ENCODE measurements around the gene PAFAH1B2. TPM values are rescaled to one million over a fixed set of nuclear protein-coding genes. Genes with fewer than 3 reads are reported as not detected.

PAFAH1B2 gene
- total RNA-seq, 1 experiment from 2014 or later = 154 TPM

GRCh38 chr11:117219995-117220394 is 75.9 kb downstream of the PAFAH1B2 start:
- no TSS peak for BruUV-seq (replicated peaks)

More at GRCh38 chr11:117219995-117220394, 75.9 kb downstream of the PAFAH1B2 start:
- H3K4me2 ChIP-seq (ENCODE audit: low read length) = no peak overlapping the region
- H3K79me2 ChIP-seq (ENCODE audit: insufficient read depth, low read length) = no peaks in the 10 kb centered on the region
- H3K27me3 ChIP-seq (ENCODE audit: insufficient read depth, low read length) = no peaks in the 10 kb centered on the region
- RAD21 ChIA-PET (ENCODE audit: low non-redundant PET in 1 of 2, low total read pairs in 2 of 2, uncharacterized antibody in 2 of 2, unreplicated experiment in 2 of 2) = no interaction called here
- H3K36me3 ChIP-seq (ENCODE audit: control insufficient read depth in 1 of 2, insufficient read depth in 2 of 2, low read length in 2 of 2) = peaks cover 9 to 14% of the 10 kb centered on the region in 2 experiments; a peak in 3 of 4 replicates
- no peak overlapping the region for H3K9ac ChIP-seq (ENCODE audit: low read length)
- intact Hi-C loops (cut with micrococcal nuclease) = no loop called here
- no peak overlapping the region for H2AFZ ChIP-seq (ENCODE audit: low read depth, low read length, poor library complexity, severe bottlenecking)
- DNase-seq (ENCODE audit: low read depth, low spot score) = no peak
- no peaks in the 10 kb centered on the region for H4K20me1 ChIP-seq (ENCODE audit: insufficient read depth)
- ATAC-seq = no peak
- TF ChIP-seq ZNF274 (IDR thresholded peaks at IDR 0.05; ENCODE audit: low read depth, low read length) = no peak
- no peak for TF ChIP-seq EZH2phosphoT487 (IDR thresholded peaks at IDR 0.05; ENCODE audit: borderline replicate concordance)
- TF ChIP-seq ATF3 (IDR thresholded peaks at IDR 0.05) = no peak
- TF ChIP-seq CBX3 (IDR thresholded peaks at IDR 0.05; ENCODE audit: low read depth) = no peak
- no peak for TF ChIP-seq EGR1 (IDR thresholded peaks at IDR 0.05; ENCODE audit: low read depth)
- no peak for TF ChIP-seq ZFX (IDR thresholded peaks at IDR 0.05)
- no peak for TF ChIP-seq REST (IDR thresholded peaks at IDR 0.05; ENCODE audit: low read depth)
- no peak for TF ChIP-seq TCF7L2 (IDR thresholded peaks at IDR 0.05; ENCODE audit: borderline replicate concordance, extremely low read depth, insufficient read depth, insufficient read length)
- no peak for TF ChIP-seq JUND (IDR thresholded peaks at IDR 0.05)
- TF ChIP-seq RAD21 (IDR thresholded peaks at IDR 0.05; ENCODE audit: low read depth) = no peak
- TF ChIP-seq MAX (IDR thresholded peaks at IDR 0.05) = no peak
- no peak for TF ChIP-seq EZH2 (IDR thresholded peaks at IDR 0.05)
- TF ChIP-seq POLR2AphosphoS5 (IDR thresholded peaks at IDR 0.05; ENCODE audit: low read depth, low read length) = no peak
- no peaks in the 10 kb centered on the region for H3K9me2 ChIP-seq (ENCODE audit: insufficient read depth)
- CTCF ChIA-PET = interaction anchor here (2.6 kb wide), 1 partner anchor 12 kb away, joined by 10 read pairs; the partner anchor contains the start of genes PCSK7 and RNF214
- H3K4me3 ChIP-seq (replicated peaks in 1 of 2; ENCODE audit: low read depth in 1 of 2, low read length in 2 of 2) = no peak overlapping the region
- H3K27ac ChIP-seq (ENCODE audit: low read depth, low read length) = no peak overlapping the region
- POLR2A ChIA-PET = no interaction called here
- H3K4me1 ChIP-seq (ENCODE audit: control insufficient read depth in 1 of 2, insufficient read depth in 2 of 2, low read length in 2 of 2) = peaks cover 10 to 20% of the 10 kb centered on the region in 2 experiments
- no peaks in the 10 kb centered on the region for H3K9me3 ChIP-seq (ENCODE audit: control insufficient read depth in 1 of 2, insufficient read depth in 1 of 2, low read depth in 1 of 2, low read length in 2 of 2)

Data from HCT116 (cell line).